Suprapubic skin (tissue), 2 donors: ENCODE measurements around the gene FAU.

Experiments
- EP300 ChIP-seq: sonication (generic); formaldehyde crosslinking; IDR thresholded peaks from one replicate; pipeline ENCODE4 v1.6.1; 2017; ENCODE audit warnings: antibody characterized with exemption
- POLR2A ChIP-seq, 2 donors: fragments of 450-650 bp; IDR thresholded peaks; one replicate each; pipeline ENCODE4 v1.6.1; 2017; ENCODE audit warnings: antibody characterized with exemption in 2 of 2, mild to moderate bottlenecking in 2 of 2, moderate library complexity in 2 of 2

DNA sequence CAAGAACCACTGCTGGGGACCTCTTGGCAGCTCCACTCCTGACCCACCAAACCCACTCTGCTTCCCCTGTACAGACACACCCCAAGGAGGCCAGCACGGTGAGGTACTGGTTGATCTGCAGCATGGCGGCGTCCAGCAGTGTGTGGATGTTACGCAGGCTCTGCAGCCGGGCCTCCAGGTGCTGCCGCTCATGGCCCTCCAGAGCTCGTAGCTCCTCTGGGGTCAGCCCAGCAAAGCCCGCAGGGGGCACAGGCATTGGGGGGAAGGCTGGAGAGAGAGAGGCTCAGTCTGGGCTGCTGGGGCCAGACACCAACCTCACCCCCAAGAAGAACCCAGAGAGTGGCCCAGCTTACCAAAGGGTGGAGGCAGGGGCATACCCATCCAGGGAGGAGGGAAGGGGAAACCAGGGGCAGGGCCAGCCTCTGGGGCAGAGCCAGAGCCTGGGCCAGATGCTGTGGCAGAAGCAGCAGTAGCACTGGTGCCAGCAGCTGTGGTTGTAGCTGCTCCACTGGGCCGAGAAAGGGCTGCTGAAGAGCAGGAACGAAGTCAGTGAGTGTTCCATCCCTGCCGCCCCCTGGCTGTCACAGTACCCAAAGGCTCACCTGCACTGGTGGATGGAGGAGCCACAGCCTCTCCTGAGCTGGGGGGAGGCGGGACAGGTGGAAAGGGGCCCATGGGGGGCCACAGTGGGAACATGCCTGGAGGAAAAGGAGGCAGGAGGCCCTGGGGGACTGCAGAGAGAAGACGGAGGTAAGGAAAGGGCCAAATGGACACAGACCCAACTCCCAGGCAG is 7.9 kb upstream of the FAU start:
- no peak for TF ChIP-seq EP300
- no peak for TF ChIP-seq POLR2A (IDR thresholded peaks at IDR 0.05)
